HL-60 (cell line): Measurements from ENCODE around the gene ABCC4.

Experiments
- GABPA ChIP-seq: IDR thresholded peaks from 2 replicates; pipeline ENCODE4 v1.6.1; 2012; ENCODE audit warnings: low read depth
- POLR2AphosphoS5 ChIP-seq: IDR thresholded peaks from 2 replicates; pipeline ENCODE4 v1.6.1; 2012; ENCODE audit warnings: low read depth
- SPI1 ChIP-seq: IDR thresholded peaks from 2 replicates; pipeline ENCODE4 v1.6.1; 2012; ENCODE audit warnings: low read depth, mild to moderate bottlenecking, borderline replicate concordance
- TF ChIP-seq, protein P1 (sequence below): IDR thresholded peaks from 2 replicates; pipeline ENCODE4 v1.6.1; 2012; ENCODE audit warnings: low read depth; ENCODE audit not compliant: insufficient replicate concordance
- TF ChIP-seq, protein P2 (sequence below): IDR thresholded peaks from one replicate; pipeline ENCODE4 v1.5.1; 2011; ENCODE audit warnings: low read length, control low read depth, inconsistent platforms; ENCODE audit not compliant: insufficient read depth

DNA sequence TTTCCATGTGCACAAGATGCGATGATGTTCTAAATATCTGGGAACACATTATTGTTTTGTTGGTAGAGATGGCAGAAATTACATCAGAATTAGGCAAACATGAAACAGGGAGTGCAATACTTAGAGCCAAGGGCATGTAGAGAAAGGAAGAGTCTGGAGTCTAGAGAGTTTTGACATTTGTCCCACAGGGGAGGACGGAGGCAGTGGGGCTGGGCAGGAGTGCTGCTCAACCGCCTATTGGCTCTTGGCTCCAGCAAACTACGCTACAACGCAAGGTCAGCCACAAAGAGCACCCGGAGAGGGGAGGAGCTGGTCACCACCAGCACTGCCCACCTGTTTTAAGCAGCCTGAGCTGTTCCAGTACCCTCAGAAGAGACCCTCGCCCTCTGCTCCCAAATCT lies 108.3 kb downstream of the ABCC4 start:
- TF ChIP-seq, protein P1, sequence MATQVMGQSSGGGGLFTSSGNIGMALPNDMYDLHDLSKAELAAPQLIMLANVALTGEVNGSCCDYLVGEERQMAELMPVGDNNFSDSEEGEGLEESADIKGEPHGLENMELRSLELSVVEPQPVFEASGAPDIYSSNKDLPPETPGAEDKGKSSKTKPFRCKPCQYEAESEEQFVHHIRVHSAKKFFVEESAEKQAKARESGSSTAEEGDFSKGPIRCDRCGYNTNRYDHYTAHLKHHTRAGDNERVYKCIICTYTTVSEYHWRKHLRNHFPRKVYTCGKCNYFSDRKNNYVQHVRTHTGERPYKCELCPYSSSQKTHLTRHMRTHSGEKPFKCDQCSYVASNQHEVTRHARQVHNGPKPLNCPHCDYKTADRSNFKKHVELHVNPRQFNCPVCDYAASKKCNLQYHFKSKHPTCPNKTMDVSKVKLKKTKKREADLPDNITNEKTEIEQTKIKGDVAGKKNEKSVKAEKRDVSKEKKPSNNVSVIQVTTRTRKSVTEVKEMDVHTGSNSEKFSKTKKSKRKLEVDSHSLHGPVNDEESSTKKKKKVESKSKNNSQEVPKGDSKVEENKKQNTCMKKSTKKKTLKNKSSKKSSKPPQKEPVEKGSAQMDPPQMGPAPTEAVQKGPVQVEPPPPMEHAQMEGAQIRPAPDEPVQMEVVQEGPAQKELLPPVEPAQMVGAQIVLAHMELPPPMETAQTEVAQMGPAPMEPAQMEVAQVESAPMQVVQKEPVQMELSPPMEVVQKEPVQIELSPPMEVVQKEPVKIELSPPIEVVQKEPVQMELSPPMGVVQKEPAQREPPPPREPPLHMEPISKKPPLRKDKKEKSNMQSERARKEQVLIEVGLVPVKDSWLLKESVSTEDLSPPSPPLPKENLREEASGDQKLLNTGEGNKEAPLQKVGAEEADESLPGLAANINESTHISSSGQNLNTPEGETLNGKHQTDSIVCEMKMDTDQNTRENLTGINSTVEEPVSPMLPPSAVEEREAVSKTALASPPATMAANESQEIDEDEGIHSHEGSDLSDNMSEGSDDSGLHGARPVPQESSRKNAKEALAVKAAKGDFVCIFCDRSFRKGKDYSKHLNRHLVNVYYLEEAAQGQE: no peak
- TF ChIP-seq, protein P2, sequence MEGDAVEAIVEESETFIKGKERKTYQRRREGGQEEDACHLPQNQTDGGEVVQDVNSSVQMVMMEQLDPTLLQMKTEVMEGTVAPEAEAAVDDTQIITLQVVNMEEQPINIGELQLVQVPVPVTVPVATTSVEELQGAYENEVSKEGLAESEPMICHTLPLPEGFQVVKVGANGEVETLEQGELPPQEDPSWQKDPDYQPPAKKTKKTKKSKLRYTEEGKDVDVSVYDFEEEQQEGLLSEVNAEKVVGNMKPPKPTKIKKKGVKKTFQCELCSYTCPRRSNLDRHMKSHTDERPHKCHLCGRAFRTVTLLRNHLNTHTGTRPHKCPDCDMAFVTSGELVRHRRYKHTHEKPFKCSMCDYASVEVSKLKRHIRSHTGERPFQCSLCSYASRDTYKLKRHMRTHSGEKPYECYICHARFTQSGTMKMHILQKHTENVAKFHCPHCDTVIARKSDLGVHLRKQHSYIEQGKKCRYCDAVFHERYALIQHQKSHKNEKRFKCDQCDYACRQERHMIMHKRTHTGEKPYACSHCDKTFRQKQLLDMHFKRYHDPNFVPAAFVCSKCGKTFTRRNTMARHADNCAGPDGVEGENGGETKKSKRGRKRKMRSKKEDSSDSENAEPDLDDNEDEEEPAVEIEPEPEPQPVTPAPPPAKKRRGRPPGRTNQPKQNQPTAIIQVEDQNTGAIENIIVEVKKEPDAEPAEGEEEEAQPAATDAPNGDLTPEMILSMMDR: no peak
- TF ChIP-seq GABPA (no peak), POLR2AphosphoS5 (no peak), SPI1 (no peak)
